K562 (cell line): ENCODE measurements around the gene AURKB. TPM values are rescaled to one million over a fixed set of nuclear protein-coding genes. Genes with fewer than 3 reads are reported as not detected.

Experiments used
- CAMTA2 ChIP-seq: fragments of 250-450 bp; sonication (Bioruptor Pico); conservative IDR thresholded peaks from 2 replicates; pipeline ENCODE4 v1.5.1; 2022
- DDX20 ChIP-seq: fragments of 450-650 bp; IDR thresholded peaks from 2 replicates; pipeline ENCODE4 v1.6.1; 2016; ENCODE audit warnings: missing genetic modification characterization, low read depth, mild to moderate bottlenecking, missing compliant biosample characterization, moderate library complexity
- ETS1 ChIP-seq: conservative IDR thresholded peaks from 2 replicates; pipeline ENCODE4 v1.6.1; 2011; ENCODE audit warnings: low read depth, mild to moderate bottlenecking, low read length; ENCODE audit not compliant: control insufficient read depth
- HLTF ChIP-seq: fragments of 450-650 bp; IDR thresholded peaks from 2 replicates; pipeline ENCODE4 v1.6.1; 2016
- KDM4B ChIP-seq, 2 experiments: fragments of 450-650 bp in 1 of 2; sonication (generic) in 1 of 2; IDR thresholded peaks; 2 replicates each; pipeline ENCODE4 v1.6.1; 2016 to 2017; ENCODE audit warnings: borderline replicate concordance in 2 of 2, antibody characterized with exemption in 1 of 2, low read depth in 1 of 2, mild to moderate bottlenecking in 1 of 2
- MBD2 ChIP-seq: sonication (generic); IDR thresholded peaks from 2 replicates; pipeline ENCODE4 v1.6.1; 2016; ENCODE audit warnings: low read depth, borderline replicate concordance
- MXD1 ChIP-seq: fragments of 250-450 bp; sonication (Bioruptor Pico); IDR thresholded peaks from 2 replicates; pipeline ENCODE4 v1.8.0; 2021; ENCODE audit warnings: borderline replicate concordance, mild to moderate bottlenecking, moderate library complexity; ENCODE audit not compliant: poor library complexity, severe bottlenecking
- NR2C2 ChIP-seq, 2 experiments: fragments of 200-800 bp in 1 of 2; sonication (Bioruptor generic) in 1 of 2; sonication (generic) in 1 of 2; formaldehyde crosslinking in 1 of 2; IDR thresholded peaks; 2 replicates each; pipeline versions ENCODE4 v1.6.1 to v1.8.0; 2016 to 2022; ENCODE audit warnings: mild to moderate bottlenecking in 1 of 2, missing compliant biosample characterization in 1 of 2, missing genetic modification characterization in 1 of 2, missing genetic modification reagents in 1 of 2
- NUFIP1 ChIP-seq: fragments of 450-650 bp; IDR thresholded peaks from 2 replicates; pipeline ENCODE4 v1.6.1; 2018; ENCODE audit not compliant: partially characterized antibody
- REST ChIP-seq, 2 experiments: fragments of 450-650 bp; formaldehyde crosslinking in 1 of 2; IDR thresholded peaks; 2 replicates each; pipeline versions ENCODE4 v1.4.0 to v1.6.1; 2014 to 2020; ENCODE audit warnings: mild to moderate bottlenecking in 2 of 2, borderline replicate concordance in 1 of 2, low read depth in 1 of 2
- SIX5 ChIP-seq, 2 experiments: IDR thresholded peaks; 2 replicates each; pipeline ENCODE4 v1.6.1; 2011; ENCODE audit warnings: low read length in 2 of 2, borderline replicate concordance in 1 of 2, low read depth in 1 of 2, mild to moderate bottlenecking in 1 of 2, moderate library complexity in 1 of 2; ENCODE audit not compliant: insufficient read depth in 1 of 2
- ZC3H11A ChIP-seq: IDR thresholded peaks from 2 replicates; pipeline ENCODE4 v1.6.1; 2012; ENCODE audit warnings: low read depth, low read length, improper control_type of control experiment
- ZC3H4 ChIP-seq: sonication (generic); formaldehyde crosslinking; IDR thresholded peaks from 2 replicates; pipeline ENCODE4 v1.9.0; 2021; ENCODE audit warnings: missing genetic modification reagents, borderline replicate concordance
- ZNF175 ChIP-seq: fragments of 200-800 bp; sonication (Bioruptor generic); IDR thresholded peaks from 2 replicates; pipeline ENCODE4 v1.6.1; 2016; ENCODE audit warnings: low read depth, mild to moderate bottlenecking, missing genetic modification characterization, missing compliant biosample characterization
- ZNF24 ChIP-seq: fragments of 450-650 bp; IDR thresholded peaks from 2 replicates; pipeline ENCODE4 v1.6.1; 2016
- ZNF644 ChIP-seq: fragments of 200-800 bp; sonication (Bioruptor generic); IDR thresholded peaks from 2 replicates; pipeline ENCODE4 v1.6.1; 2016; ENCODE audit warnings: low read depth, missing genetic modification characterization, missing compliant biosample characterization
- polyA plus RNA-seq, 8 experiments: library from polyadenylated mRNA; depleted of rRNA in 4 of 8; stranded (reverse) in 5 of 8; unstranded in 3 of 8; fragments of >200 nt; fragmentation: Nextera tagmentation in 2 of 8; fragmentation: Illumina TruSeq in 1 of 8; extraction: Ambion mirVana in 2 of 8; extraction: Trizol in 1 of 8; gene quantifications; 2 replicates each; pipeline versions ENCODE4 v1.2.1 to v1.2.3, GENCODE V29; 2011 to 2014; ENCODE audit warnings: inconsistent platforms in 1 of 8, missing spikeins in 1 of 8
- total RNA-seq, 7 experiments: library from RNA; depleted of rRNA in 6 of 7; stranded (reverse); fragments of >200 nt in 6 of 7; fragmentation: Illumina TruSeq in 2 of 7; extraction: Trizol in 2 of 7; gene quantifications; 2 replicates each; pipeline versions ENCODE4 v1.2.1 to v1.2.3, GENCODE V29; 2011 to 2021; ENCODE audit warnings: low replicate concordance in 1 of 7

The AURKB gene
- total and polyA plus RNA-seq, 9 of the 15 experiments (the other 6 are each of a cell fraction or from before 2014, with no cell fraction given) = 27.2 to 114 (median 74.8) TPM

- TF ChIP-seq CAMTA2 (CRISPR knock-in tag) (no peak), MXD1 (no peak), NUFIP1 (no peak), DDX20 (tag) (no peak), MBD2 (peak; percentile 46; the same call in 1 of the 2 replicates), NR2C2 (CRISPR knock-in tag; IDR thresholded peaks at IDR 0.05) (no peak), NR2C2 (tag; IDR thresholded peaks at IDR 0.05) (no peak; the same call in 1 of the 2 replicates), ZNF175 (CRISPR knock-in tag) (no peak), ETS1 (no peak), ZC3H4 (no peak), KDM4B (IDR thresholded peaks at IDR 0.05; ENCODE audit: borderline replicate concordance in 2 of 2, low read depth in 1 of 2) (no peak), HLTF (no peak), ZNF644 (no peak), REST (IDR thresholded peaks at IDR 0.05; ENCODE audit: borderline replicate concordance) (peak; percentile 94), REST (CRISPR knock-in tag; IDR thresholded peaks at IDR 0.05; ENCODE audit: low read depth) (no peak), ZNF24 (no peak), SIX5 (IDR thresholded peaks at IDR 0.05; ENCODE audit: borderline replicate concordance in 1 of 2, insufficient read depth in 1 of 2, low read depth in 1 of 2, low read length in 2 of 2) (no peak), ZC3H11A (no peak)
Observed at GRCh38 chr17:8192070-8192815, 18.1 kb downstream of the AURKB start (continued).
